Mesenchymal stem cell (in vitro differentiated cells and primary cell): ENCODE data around the gene ST3GAL5.

Source experiments
- DNase-seq: peaks from one replicate; pipeline ENCODE4 v3.0.0-alpha.2; 2013
- H2AFZ ChIP-seq: one replicate; pipeline ENCODE4 v1.6.1; 2013; ENCODE audit warnings: low read depth, mild to moderate bottlenecking, control low read depth, inconsistent platforms, low read length, moderate library complexity
- H2AK5ac ChIP-seq: 2 replicates; pipeline ENCODE4 v1.6.1; 2013; ENCODE audit warnings: low read length, moderate library complexity, mild to moderate bottlenecking, inconsistent platforms; ENCODE audit not compliant: severe bottlenecking
- H2BK120ac ChIP-seq: one replicate; pipeline ENCODE4 v1.6.1; 2013; ENCODE audit warnings: low read depth, mild to moderate bottlenecking, inconsistent platforms, low read length, moderate library complexity
- H2BK12ac ChIP-seq, 2 experiments: one replicate each; pipeline ENCODE4 v1.6.1; 2013; ENCODE audit warnings: inconsistent platforms in 2 of 2, low read length in 2 of 2, mild to moderate bottlenecking in 2 of 2, moderate library complexity in 2 of 2, control low read depth in 1 of 2
- H2BK15ac ChIP-seq: one replicate; pipeline ENCODE4 v1.6.1; 2013; ENCODE audit warnings: mild to moderate bottlenecking, low read depth, inconsistent platforms; ENCODE audit not compliant: poor library complexity, severe bottlenecking
- H2BK5ac ChIP-seq: 2 replicates; pipeline ENCODE4 v1.6.1; 2013; ENCODE audit warnings: low read depth, mild to moderate bottlenecking, low read length, control low read depth, inconsistent platforms; ENCODE audit not compliant: poor library complexity, severe bottlenecking
- H3K14ac ChIP-seq, 2 experiments: one replicate each; pipeline ENCODE4 v1.6.1; 2013; ENCODE audit warnings: inconsistent platforms in 2 of 2, low read length in 2 of 2, control low read depth in 1 of 2, mild to moderate bottlenecking in 1 of 2, moderate library complexity in 1 of 2
- H3K18ac ChIP-seq, 2 experiments: one replicate each; pipeline ENCODE4 v1.6.1; 2013; ENCODE audit warnings: inconsistent platforms in 2 of 2, low read length in 2 of 2, control low read depth in 1 of 2, low read depth in 1 of 2, mild to moderate bottlenecking in 1 of 2
- H3K23ac ChIP-seq, 2 experiments: one replicate each; pipeline ENCODE4 v1.6.1; 2013; ENCODE audit warnings: inconsistent platforms in 2 of 2, low read length in 2 of 2, mild to moderate bottlenecking in 2 of 2, moderate library complexity in 2 of 2, control low read depth in 1 of 2
- H3K27ac ChIP-seq: 2 replicates; pipeline ENCODE4 v1.5.1; 2013; ENCODE audit warnings: mild to moderate bottlenecking, moderate library complexity, low read length, control low read depth, inconsistent platforms; ENCODE audit not compliant: poor library complexity, severe bottlenecking
- H3K27me3 ChIP-seq, 2 experiments: 2 replicates each; pipeline versions ENCODE4 v1.6.1 to v1.7.0; 2013; ENCODE audit warnings: low read length in 2 of 2, mild to moderate bottlenecking in 2 of 2, moderate library complexity in 2 of 2, control low read depth in 1 of 2, inconsistent platforms in 1 of 2; ENCODE audit not compliant: control insufficient read depth in 1 of 2, insufficient read depth in 1 of 2
- H3K36me3 ChIP-seq, 2 experiments: 2 replicates each; pipeline versions ENCODE4 v1.6.1 to v1.7.0; 2013; ENCODE audit warnings: low read length in 2 of 2, control low read depth in 1 of 2, inconsistent platforms in 1 of 2, low read depth in 1 of 2, mild to moderate bottlenecking in 1 of 2; ENCODE audit not compliant: insufficient read depth in 2 of 2, control insufficient read depth in 1 of 2
- H3K4ac ChIP-seq, 2 experiments: one replicate each; pipeline ENCODE4 v1.6.1; 2013; ENCODE audit warnings: inconsistent platforms in 2 of 2, low read length in 2 of 2, mild to moderate bottlenecking in 2 of 2, moderate library complexity in 2 of 2, control low read depth in 1 of 2, low read depth in 1 of 2
- H3K4me1 ChIP-seq: 2 replicates; pipeline ENCODE4 v1.6.1; 2013; ENCODE audit warnings: low read depth, low read length, control low read depth; ENCODE audit not compliant: control insufficient read depth, insufficient read depth
- H3K4me2 ChIP-seq: 2 replicates; pipeline ENCODE4 v1.6.1; 2013; ENCODE audit warnings: low read length, mild to moderate bottlenecking, inconsistent platforms; ENCODE audit not compliant: poor library complexity, severe bottlenecking
- H3K4me3 ChIP-seq, 2 experiments: 2 replicates each; pipeline versions ENCODE4 v1.5.1 to v1.7.0; 2013; ENCODE audit warnings: low read length in 2 of 2, mild to moderate bottlenecking in 2 of 2, control low read depth in 1 of 2, low read depth in 1 of 2; ENCODE audit not compliant: insufficient read depth in 1 of 2
- H3K79me1 ChIP-seq: replicated peaks from 2 replicates; pipeline ENCODE4 v1.6.1; 2013; ENCODE audit warnings: mild to moderate bottlenecking, control low read depth, low read length, inconsistent platforms; ENCODE audit not compliant: poor library complexity, severe bottlenecking
- H3K9ac ChIP-seq: 2 replicates; pipeline ENCODE4 v1.7.0; 2013; ENCODE audit warnings: mild to moderate bottlenecking, low read length, moderate library complexity
- H3K9me3 ChIP-seq: 2 replicates; pipeline ENCODE4 v1.7.0; 2013; ENCODE audit warnings: mild to moderate bottlenecking, low read length; ENCODE audit not compliant: control insufficient read depth
- H4K8ac ChIP-seq: one replicate; pipeline ENCODE4 v1.6.1; 2013; ENCODE audit warnings: inconsistent platforms, mild to moderate bottlenecking, low read length, moderate library complexity
- H4K91ac ChIP-seq: one replicate; pipeline ENCODE4 v1.6.1; 2013; ENCODE audit warnings: mild to moderate bottlenecking, low read length, inconsistent platforms
- WGBS: methylation state at CpG from one replicate; pipeline ENCODE4 v1.1.7; 2013; ENCODE audit warnings: mixed read lengths; 5-methylcytosine and 5-hydroxymethylcytosine counted together

The ST3GAL5 gene

DNA sequence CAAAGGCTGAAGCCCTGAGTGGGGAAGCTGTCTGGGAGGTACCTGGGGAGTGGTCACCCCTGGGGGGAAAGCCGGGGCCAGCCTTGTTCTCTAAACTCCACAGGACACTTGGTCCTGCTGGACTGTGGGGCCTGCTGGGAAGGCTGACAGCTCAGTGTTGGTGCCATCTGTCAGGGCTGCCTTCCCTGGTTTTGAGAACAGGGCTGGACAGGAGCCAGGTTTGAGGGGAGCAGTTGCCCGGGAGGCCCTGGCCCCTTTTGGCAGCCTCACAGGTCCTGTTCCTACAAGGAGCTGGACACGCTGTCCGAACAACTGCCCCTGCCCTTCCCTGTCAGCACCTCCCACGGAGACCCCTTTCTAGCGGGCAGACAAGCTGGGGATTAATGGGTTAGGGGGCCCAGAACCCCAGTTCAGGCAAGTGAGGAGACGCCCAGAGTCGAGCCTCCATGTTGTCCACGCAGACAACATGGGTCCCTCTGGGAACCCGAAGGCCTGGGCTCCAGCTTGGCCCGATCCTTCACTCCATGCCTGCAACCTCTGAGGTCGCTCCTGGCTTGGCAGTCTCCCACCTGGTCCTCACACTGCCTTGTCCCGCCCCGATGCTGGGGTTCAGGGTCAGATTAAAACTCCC, 94.2 kb downstream of the ST3GAL5 start:
- Histone ChIP-seq H4K8ac (peak overlapping the region; percentile 12), H3K23ac (no peak overlapping the region), H3K4ac (no peak overlapping the region), H3K36me3 (peaks cover 0 to 8% of the 10 kb centered on the region in 2 experiments), H3K9me3 (no peaks in the 10 kb centered on the region), H3K9ac (no peak overlapping the region), H3K4me1 (peaks cover 43% of the 10 kb centered on the region), H3K4me3 (no peak overlapping the region), H2BK120ac (no peak overlapping the region), H3K14ac (peak overlapping the region in 1 of 2 experiments; percentile 35), H2AFZ (no peak overlapping the region), H2BK12ac (peak overlapping the region; percentile 21 to 75), H3K79me1 (no peaks in the 10 kb centered on the region), H3K27ac (no peak overlapping the region), H3K4me2 (no peak overlapping the region), H2AK5ac (peak overlapping the region; percentile 58), H2BK15ac (peak overlapping the region; percentile 39), H2BK5ac (no peak overlapping the region), H4K91ac (peak overlapping the region; percentile 6), H3K18ac (peak overlapping the region; percentile 42 to 50), H3K27me3 (peaks cover 6 to 15% of the 10 kb centered on the region in 2 experiments)
- DNase-seq, result no peak
- WGBS, result 81% methylated on average over 14 of the region's 14 CpGs

DNA sequence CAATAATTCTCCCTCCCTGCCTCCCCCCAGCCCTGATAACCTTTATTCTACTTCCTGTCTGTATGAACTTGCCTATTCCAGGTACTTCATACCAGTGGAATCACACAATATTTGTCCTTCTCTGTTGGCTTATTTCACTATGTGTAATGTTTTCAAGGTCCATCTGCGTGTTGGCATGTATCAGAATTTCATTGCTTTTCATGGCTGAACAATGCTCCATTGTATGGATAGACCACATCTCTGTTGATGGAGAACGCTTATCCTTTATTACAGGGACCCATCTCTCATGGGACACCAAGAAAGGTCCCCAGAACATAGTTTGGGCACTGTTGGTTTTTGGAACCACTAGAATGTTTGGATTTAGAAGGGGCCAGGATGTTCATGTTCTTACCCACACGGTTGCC, 94.8 kb downstream of the ST3GAL5 start:
- H3K27me3 ChIP-seq, result peaks cover 3 to 15% of the 10 kb centered on the region in 2 experiments
- no peak overlapping the region for H3K4me2 ChIP-seq
- no peaks in the 10 kb centered on the region for H3K79me1 ChIP-seq
- H3K14ac ChIP-seq, result peak overlapping the region in 1 of 2 experiments; percentile 35
- peak overlapping the region; percentile 58 for H2AK5ac ChIP-seq
- no peak overlapping the region for H3K4ac ChIP-seq
- no peak overlapping the region for H2AFZ ChIP-seq
- H2BK5ac ChIP-seq, result no peak overlapping the region
- peaks cover 41% of the 10 kb centered on the region for H3K4me1 ChIP-seq
- H3K36me3 ChIP-seq, result peaks cover 0 to 14% of the 10 kb centered on the region in 2 experiments
- H3K27ac ChIP-seq, result no peak overlapping the region
- no peak overlapping the region for H3K9ac ChIP-seq
- no peak overlapping the region for H2BK12ac ChIP-seq
- no peaks in the 10 kb centered on the region for H3K9me3 ChIP-seq
- 89% methylated on average over 3 of the region's 3 CpGs for WGBS
- no peak overlapping the region for H2BK120ac ChIP-seq
- H4K8ac ChIP-seq, result no peak overlapping the region
- no peak overlapping the region for H3K4me3 ChIP-seq
- DNase-seq, result no peak
- H3K23ac ChIP-seq, result no peak overlapping the region
- H3K18ac ChIP-seq, result peak overlapping the region; percentile 42 to 50
- peak overlapping the region; percentile 6 for H4K91ac ChIP-seq
- peak overlapping the region; percentile 39 for H2BK15ac ChIP-seq

DNA sequence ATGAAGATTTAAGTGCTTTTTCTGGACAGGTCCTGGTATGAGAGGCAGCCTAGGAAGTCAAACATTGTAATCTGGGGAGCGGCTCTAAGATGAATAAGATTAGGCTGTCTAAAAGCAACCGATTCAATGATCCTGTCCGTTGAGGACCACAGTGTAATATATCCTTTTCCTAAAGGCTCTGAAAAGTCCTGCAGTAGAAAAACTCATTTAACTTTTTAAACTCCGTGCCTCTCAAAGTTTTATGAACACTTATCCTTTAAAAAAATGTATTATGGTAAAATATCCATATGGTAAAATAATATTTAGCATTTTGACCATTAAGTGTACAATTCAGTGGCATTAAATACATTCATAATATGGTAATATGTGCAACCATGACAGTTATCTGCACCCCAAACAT, 95.2 kb downstream of the ST3GAL5 start:
- Histone ChIP-seq H3K4me2 (no peak overlapping the region), H2BK5ac (no peak overlapping the region), H3K27ac (no peak overlapping the region), H3K9ac (no peak overlapping the region), H2BK12ac (no peak overlapping the region), H2BK120ac (no peak overlapping the region), H3K9me3 (no peaks in the 10 kb centered on the region), H2BK15ac (no peak overlapping the region), H3K18ac (no peak overlapping the region), H3K79me1 (no peaks in the 10 kb centered on the region), H3K4ac (no peak overlapping the region), H2AK5ac (no peak overlapping the region), H4K8ac (no peak overlapping the region), H4K91ac (no peak overlapping the region), H3K14ac (no peak overlapping the region), H3K23ac (no peak overlapping the region), H2AFZ (no peak overlapping the region), H3K27me3 (peaks cover 5 to 15% of the 10 kb centered on the region in 2 experiments), H3K4me1 (peaks cover 44% of the 10 kb centered on the region), H3K4me3 (no peak overlapping the region), H3K36me3 (peaks cover 0 to 15% of the 10 kb centered on the region in 2 experiments)
- WGBS, result 95% methylated on average over 3 of the region's 4 CpGs
- DNase-seq, result no peak

DNA sequence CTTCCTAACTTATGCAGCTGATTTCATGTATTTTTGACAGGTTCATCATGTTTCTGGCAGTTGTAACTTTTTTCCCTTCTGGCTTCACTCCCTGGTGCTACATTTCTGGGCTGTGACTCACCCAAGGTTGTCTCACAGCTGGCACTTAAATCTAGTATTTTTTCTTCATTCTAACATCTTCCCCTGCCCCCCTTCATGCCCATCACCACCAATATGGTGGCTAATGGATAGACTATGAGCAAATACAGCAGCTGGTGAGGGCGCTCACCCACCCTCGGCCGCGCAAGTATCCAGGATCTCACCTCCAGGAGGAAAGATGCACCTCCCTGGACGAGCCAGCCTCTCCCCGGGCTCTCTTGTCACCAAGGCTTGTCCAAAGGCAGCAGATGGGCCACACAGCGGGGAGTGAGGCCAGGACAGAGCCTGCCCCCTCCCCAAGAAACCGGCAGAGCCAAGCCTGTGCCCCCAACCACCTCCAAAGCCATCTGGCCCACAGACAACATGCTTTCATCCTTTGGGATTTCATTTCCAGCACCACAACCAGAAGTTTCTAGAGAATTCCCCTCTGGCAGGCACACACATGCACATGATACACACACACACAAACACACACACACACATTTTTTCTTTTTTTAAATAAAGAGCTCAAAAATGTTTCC, 95.9 kb downstream of the ST3GAL5 start:
- Histone ChIP-seq H3K79me1 (no peaks in the 10 kb centered on the region), H2AFZ (no peak overlapping the region), H3K27me3 (peaks cover 5 to 15% of the 10 kb centered on the region in 2 experiments), H3K4me2 (no peak overlapping the region), H2BK120ac (peak overlapping the region; percentile 50), H3K14ac (peak overlapping the region in 1 of 2 experiments; percentile 7), H2BK15ac (peak overlapping the region; percentile 92), H3K9ac (no peak overlapping the region), H4K8ac (peak overlapping the region; percentile 5), H3K23ac (no peak overlapping the region), H3K9me3 (no peaks in the 10 kb centered on the region), H3K18ac (peak overlapping the region; percentile 28 to 87), H2BK5ac (peak overlapping the region; percentile 48), H3K4ac (peak overlapping the region in 1 of 2 experiments; percentile 24), H3K4me1 (peaks cover 44% of the 10 kb centered on the region), H3K27ac (peak overlapping the region; percentile 18), H2AK5ac (peak overlapping the region; percentile 95), H3K4me3 (peak overlapping the region in 1 of 2 experiments; percentile 14), H4K91ac (peak overlapping the region; percentile 64), H2BK12ac (peak overlapping the region in 1 of 2 experiments; percentile 88), H3K36me3 (peaks cover 0 to 15% of the 10 kb centered on the region in 2 experiments)
- DNase-seq, result peak; percentile 59
- 67% methylated on average over 8 of the region's 8 CpGs for WGBS
